ENCODE results near the gene ADAM8. TPM values are rescaled to one million over a fixed set of nuclear protein-coding genes. Genes with fewer than 3 reads are reported as not detected.

ADAM8 gene
- total RNA-seq, 3 donors from 2014 or later (not counting 1 experiment from before 2014, with no cell fraction given): 357 to 682 (median 425) TPM

GRCh38 chr10:133245439-133246235, 31.0 kb downstream of the ADAM8 start:
- Histone ChIP-seq H3K27me3 (ENCODE audit: control insufficient read depth, insufficient read depth, low read length) (peaks cover 4% of the 10 kb centered on the region), H3K9me3 (ENCODE audit: control insufficient read depth, insufficient read depth, low read length) (no peaks in the 10 kb centered on the region), H3K4me1 (ENCODE audit: control insufficient read depth, insufficient read depth, low read length) (peaks cover 17% of the 10 kb centered on the region), H3K4me3 (ENCODE audit: low read length) (no peak overlapping the region), H3K36me3 (ENCODE audit: control insufficient read depth, insufficient read depth, low read length) (no peaks in the 10 kb centered on the region), H3K27ac (ENCODE audit: low read length) (no peak overlapping the region)
- Mint-ChIP-seq H3K4me1 (peaks cover 5 to 34% of the 10 kb centered on the region in 2 donors), H3K4me3 (no peak overlapping the region), H3K9me3 (no peaks in the 10 kb centered on the region), H3K27ac (no peak overlapping the region), H3K36me3 (no peaks in the 10 kb centered on the region), H3K27me3 (ENCODE audit: low read depth in 2 of 2) (peaks cover 7 to 19% of the 10 kb centered on the region in 2 donors)
- DNase-seq: no peak
- intact Hi-C loops (cut with micrococcal nuclease): no loop called here
- no peak for TF ChIP-seq CTCF (IDR thresholded peaks at IDR 0.05)
- 86% methylated on average over 33 of the region's 33 CpGs for WGBS (ENCODE audit: insufficient coverage)
- ATAC-seq: no peak

- Histone ChIP-seq H3K27me3 (ENCODE audit: control insufficient read depth, insufficient read depth, low read length) (peaks cover 4% of the 10 kb centered on the region), H3K4me1 (ENCODE audit: control insufficient read depth, insufficient read depth, low read length) (peaks cover 20% of the 10 kb centered on the region), H3K9me3 (ENCODE audit: control insufficient read depth, insufficient read depth, low read length) (no peaks in the 10 kb centered on the region), H3K4me3 (ENCODE audit: low read length) (no peak overlapping the region), H3K27ac (ENCODE audit: low read length) (no peak overlapping the region), H3K36me3 (ENCODE audit: control insufficient read depth, insufficient read depth, low read length) (no peaks in the 10 kb centered on the region)
- Mint-ChIP-seq H3K4me1 (peaks cover 6 to 32% of the 10 kb centered on the region in 2 donors), H3K4me3 (no peak overlapping the region), H3K27me3 (ENCODE audit: low read depth in 2 of 2) (peaks cover 17 to 34% of the 10 kb centered on the region in 2 donors), H3K36me3 (no peaks in the 10 kb centered on the region), H3K27ac (no peak overlapping the region), H3K9me3 (no peaks in the 10 kb centered on the region)
- no peak for TF ChIP-seq CTCF (IDR thresholded peaks at IDR 0.05)
- DNase-seq (no peak), ATAC-seq (no peak)
- intact Hi-C loops (cut with micrococcal nuclease): no loop called here
- 86% methylated on average over 14 of the region's 14 CpGs for WGBS (ENCODE audit: insufficient coverage)
Observed at GRCh38 chr10:133243593-133243992, 33.1 kb downstream of the ADAM8 start.

- Mint-ChIP-seq H3K9me3 (no peaks in the 10 kb centered on the region), H3K27me3 (ENCODE audit: low read depth in 2 of 2) (peaks cover 17 to 37% of the 10 kb centered on the region in 2 donors), H3K36me3 (no peaks in the 10 kb centered on the region), H3K4me1 (peaks cover 6 to 32% of the 10 kb centered on the region in 2 donors), H3K27ac (no peak overlapping the region), H3K4me3 (peak overlapping the region; percentile 64)
- Histone ChIP-seq H3K9me3 (ENCODE audit: control insufficient read depth, insufficient read depth, low read length) (no peaks in the 10 kb centered on the region), H3K27ac (ENCODE audit: low read length) (no peak overlapping the region), H3K4me1 (ENCODE audit: control insufficient read depth, insufficient read depth, low read length) (peaks cover 20% of the 10 kb centered on the region), H3K4me3 (ENCODE audit: low read length) (no peak overlapping the region), H3K36me3 (ENCODE audit: control insufficient read depth, insufficient read depth, low read length) (no peaks in the 10 kb centered on the region), H3K27me3 (ENCODE audit: control insufficient read depth, insufficient read depth, low read length) (peaks cover 9% of the 10 kb centered on the region)
- DNase-seq (no peak), ATAC-seq (no peak)
- intact Hi-C loops (cut with micrococcal nuclease): no loop called here
- 91% methylated on average over 27 of the region's 27 CpGs for WGBS (ENCODE audit: insufficient coverage)
- TF ChIP-seq CTCF (IDR thresholded peaks at IDR 0.05): no peak
Observed at GRCh38 chr10:133242611-133243356, 33.9 kb downstream of the ADAM8 start.

Data from natural killer cell (primary cell).